ENCODE measurements around the gene DAAM2.
A peak's percentile ranks its signal among the peaks of the same experiment; 100 is the strongest.

The DAAM2 gene

DNA sequence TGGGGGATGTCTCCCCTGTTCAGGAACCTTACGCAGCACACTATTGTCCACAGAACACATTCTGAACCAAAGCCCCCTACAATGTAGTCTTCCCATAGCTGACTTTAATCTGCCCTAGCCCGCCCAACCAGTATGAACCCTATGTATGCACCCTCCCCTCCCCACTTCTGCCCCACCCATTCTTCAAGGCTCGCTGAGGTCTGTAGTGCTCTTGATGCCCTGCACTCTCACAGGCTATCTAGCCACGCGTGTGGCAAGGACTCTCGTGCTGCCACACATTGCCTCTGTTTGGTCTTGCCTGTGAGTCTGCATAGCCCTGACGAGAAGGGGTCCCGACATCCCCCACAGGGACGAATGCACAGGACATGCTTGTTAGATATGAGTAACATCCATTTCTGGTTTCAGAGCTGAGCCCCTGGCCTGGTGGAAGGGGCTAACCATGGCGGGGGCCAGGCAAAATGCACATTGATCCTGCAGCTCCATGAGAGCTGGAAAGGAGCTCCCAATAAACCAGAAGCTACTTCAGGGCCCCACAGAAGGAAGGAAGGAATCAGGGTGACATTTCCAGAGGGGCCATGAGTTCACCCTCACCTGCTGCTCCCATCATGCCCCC is 119.4 kb downstream of the DAAM2 start:
- DNase-seq: no peak

DNA sequence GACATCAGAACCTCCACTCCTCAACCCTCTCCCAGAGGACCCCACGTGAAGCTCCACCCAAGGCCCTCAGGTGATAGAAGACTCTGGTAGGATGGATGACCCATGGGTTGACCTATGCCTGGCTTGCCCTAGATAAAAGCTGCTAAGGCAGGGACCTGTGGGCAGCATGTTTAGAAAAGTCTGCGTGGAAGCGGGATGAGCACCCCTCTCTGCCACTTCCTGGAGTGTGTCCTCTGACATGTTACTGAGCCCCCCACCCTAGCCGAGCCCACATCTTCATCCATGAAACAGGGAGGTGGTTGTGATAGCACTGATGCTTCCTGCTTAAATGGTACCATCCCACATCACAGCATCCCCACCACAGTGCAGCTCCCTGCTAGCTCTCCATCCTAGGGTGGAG is 120.3 kb downstream of the DAAM2 start:
- DNase-seq: no peak

DNA sequence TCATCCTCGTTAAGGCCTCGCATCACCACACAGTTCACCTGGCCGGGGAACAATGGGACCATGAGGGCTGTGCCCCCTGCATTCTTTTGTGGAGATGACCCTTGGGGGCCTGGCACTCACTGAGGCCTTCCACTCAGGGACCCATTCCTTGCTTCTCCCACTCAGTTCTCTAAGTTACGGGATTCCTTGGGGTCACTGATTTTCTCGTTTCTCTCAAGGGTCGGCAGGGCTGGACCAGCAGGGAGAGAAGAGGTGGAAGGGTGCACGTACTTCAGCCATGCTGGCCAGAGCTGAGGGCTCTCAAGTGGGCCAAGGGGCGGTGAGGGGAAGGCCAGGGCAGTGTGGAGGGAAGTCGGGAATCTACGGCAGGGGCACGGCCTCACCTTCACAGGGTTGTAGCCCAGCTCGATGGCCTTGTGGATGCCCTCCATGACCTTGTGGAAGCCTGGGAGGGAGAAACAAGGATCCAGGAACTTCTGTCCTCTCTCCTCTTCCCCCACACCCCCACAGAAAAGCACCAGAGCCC is 121.3 kb downstream of the DAAM2 start:
- DNase-seq: no peak

DNA sequence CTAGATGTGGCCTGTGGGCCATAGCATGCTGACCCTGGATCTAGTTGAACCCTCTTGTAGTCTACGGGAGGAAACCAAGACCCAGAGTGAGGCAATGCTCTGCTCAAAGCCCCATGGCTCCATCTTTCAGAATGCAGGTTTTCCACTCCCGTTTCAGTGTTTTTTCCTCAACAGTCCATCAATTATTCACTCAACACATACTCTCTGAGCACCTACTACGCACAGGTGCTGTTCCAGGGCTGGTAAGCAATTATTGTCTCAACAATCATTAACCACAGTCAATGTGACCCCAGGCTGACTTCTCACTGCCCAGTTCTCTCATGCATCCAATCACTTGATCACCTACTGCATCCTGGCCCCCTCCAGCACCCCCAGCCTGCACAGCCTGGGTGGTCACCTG is 122.1 kb downstream of the DAAM2 start:
- no peak for DNase-seq

DNA sequence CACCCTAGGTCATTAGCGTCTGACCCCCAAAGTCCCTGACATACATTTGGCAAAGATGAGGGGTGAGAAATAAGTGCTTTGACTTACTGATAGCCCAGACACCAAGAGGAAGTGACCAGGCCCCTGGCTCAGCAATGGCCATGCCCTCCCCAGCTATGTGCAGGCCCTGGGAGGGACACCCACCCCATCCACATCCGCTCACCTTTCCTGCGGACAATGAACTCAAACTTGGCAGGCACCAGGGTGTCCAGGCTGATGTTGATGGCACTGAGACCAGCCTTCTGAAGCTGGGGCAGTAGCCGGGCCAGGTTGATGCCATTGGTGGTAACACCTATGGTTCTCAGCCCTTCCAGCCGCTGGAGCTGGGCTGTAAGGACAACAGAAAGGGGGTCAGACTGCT is 123.7 kb downstream of the DAAM2 start:
- DNase-seq: no peak

DNA sequence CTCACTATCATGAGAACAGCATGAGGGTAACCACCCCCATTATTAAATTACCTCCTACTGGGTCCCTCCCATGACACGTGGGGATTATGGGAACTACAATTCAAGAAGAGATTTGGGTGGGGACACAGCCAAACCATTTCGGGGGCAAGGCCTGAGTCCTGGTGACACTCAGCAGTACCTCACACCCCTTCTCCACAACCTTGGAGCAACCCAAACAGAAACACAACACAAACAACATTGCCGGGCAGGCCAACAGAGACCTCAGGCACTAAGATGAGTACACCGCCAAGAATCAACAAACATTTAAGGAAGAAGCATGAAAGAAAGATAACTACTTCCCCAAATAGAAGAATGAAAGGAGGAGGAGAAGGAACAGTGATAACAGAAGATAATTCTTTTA is 125.2 kb downstream of the DAAM2 start:
- no peak for DNase-seq

DNA sequence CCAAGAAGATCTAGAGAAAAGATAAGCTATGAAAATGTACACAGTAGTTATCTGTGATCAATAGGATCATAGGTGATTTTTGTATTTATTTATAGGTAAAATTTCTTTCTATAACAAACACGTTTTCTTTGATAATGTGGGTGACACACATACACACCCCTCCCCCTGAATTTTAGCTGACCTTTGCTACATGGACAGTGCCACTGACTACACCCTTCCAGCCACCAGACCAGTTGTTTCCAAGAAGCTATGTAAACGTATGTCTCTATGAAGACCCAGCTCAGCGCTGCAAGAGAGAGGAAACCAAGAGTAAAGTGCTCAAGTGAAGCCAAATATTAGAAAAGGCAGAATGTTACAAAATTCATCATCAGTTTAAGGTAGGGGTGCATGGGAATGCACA is 125.8 kb downstream of the DAAM2 start:
- no peak for DNase-seq

DNA sequence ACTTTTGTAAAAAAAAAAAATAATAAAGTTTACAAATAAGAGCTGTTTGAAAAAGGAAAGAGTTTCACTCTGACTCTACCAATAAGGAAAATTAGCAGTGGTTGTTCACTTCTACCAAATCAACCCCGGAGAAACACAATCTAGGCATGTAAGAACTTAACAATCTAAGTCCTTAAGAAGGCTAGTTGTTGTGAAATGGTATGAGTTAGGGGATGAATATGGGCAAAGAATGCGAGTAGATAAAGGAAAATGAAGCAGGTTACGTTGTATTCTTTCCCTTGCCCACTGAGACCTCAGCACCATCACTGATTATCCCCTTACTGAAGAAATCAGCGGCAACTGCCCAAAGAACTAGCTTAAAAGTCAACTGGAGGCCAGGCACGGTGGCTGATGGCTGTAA is 126.7 kb downstream of the DAAM2 start:
- DNase-seq: no peak

DNA sequence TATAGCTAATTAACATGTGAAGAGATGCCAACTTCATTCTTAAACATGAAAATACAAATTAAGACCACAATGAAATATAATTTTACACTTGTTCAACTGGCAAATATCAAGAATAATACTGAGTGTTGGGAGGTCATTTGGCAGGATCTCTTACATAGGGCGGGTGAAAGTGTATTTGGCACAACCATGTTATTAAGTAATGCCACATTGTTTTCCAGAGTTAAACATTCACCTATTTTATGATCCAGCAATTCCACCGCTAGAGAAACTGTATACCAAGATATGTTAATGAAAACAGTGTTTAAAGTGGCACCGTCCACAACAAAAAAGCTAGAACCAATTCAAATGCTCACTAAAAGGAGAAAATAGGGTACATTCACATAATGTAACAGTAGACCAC is 128.0 kb downstream of the DAAM2 start:
- DNase-seq: no peak

DNA sequence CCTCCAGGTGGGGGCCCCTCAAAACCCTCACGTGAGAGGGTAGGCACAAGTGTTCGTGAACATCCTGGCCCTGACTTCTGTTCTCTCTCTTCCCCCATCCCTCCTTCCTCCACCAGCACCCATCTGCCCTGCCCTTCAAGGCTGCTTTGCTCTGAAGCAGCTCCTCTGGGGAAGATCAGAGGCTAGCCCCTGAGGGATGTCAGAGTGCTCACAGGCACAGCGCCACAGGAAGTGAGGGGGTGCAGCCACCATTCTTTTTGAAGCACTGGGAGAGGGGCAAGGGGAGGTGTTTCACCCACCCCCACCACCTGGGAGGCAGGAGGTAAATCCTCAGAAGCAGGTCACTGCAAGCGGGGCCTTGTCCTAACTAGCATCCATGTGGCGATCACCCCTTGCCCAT is 130.6 kb downstream of the DAAM2 start:
- no peak for DNase-seq

DNA sequence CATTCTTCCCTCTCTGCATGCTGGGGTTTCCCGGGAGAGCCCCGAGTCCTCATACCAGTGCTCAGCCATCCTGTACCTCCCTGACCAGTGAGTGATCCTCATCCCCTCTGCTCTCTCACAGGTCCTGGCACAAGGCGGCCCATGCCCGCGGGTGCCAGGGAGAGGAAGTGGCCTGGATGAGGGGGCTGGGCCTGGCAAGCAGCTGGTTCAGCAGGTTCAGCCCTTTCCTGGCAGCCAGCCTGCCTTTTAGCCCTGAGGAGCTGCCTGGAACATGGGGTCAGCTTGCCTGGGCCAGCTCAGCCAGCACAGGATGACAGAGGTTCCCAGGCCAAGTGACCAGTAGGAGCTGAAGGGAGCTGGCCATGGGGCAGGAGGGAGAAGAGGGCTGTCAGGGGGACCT is 131.2 kb downstream of the DAAM2 start:
- no peak for DNase-seq

DNA sequence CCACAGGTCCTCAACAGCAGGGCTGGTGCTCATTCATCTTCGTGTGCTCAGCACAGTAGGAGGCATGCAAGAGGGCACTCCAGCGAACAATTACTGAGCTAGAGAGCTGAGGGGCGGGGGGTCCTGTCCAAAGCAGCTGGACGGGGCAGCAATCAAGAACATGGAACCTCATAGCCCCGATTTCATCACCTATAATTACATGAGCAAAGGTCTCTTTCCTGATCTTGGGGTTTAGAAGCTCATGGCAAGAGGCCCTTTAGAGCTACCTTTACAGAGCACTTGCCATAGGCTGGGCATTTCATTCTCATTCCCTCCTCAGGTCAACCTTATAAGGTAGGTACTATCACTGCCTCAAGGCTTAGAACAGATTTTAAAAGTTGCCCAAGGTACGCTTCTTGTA is 131.7 kb downstream of the DAAM2 start:
- DNase-seq: no peak

DNA sequence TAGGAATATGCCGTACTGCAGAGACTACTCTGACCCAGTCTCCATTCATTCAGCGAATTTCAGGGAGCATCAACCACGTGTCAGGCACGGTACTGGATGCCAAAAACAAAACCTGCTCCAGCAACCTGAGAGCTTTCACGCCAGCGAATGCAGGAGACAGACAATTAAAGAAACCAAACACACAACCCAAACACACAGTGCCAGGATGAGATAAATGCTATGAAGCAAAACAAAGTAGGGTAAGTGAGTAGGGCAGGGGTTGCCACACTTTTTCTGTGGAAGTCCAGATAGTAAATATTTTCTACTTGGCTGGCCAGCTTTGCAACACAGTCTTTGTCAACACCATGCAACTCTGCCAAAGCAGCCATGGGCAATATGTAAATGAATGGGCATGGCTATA is 132.1 kb downstream of the DAAM2 start:
- no peak for DNase-seq

DNA sequence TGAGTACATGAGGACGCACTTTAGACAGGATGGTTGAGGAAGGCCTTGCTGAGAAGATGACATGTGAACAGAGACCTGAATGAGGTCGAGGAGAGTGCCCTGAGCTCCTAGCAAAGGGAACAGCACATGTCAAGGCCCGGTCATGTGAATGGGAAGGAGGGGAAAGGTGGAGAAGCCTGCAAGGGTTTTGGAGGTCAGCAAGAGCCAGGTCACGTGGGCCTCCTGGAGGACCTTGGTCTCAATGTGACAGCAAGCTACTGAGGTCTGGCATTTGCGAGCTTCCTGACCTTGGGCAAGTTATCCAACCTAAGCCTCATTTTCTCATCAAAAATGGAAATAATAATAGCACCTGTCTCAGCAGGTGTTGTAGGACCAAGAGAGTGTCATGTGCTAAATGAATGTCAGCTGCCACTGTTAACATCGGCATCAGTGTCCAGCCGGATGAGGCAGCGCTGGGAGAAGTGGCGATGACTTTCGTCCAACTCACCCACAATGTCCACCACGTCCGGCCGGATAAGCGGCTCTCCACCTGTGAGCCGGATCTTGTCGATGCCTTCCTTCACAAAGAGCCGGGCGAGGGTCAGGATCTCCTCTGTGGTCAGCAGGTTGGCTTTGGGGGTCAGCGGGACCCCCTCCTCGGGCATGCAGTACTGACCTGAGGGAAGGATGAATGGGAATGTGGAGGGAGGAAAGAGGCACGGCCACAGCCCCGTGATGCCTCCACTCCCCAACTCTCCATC is 133.2 kb downstream of the DAAM2 start:
- DNase-seq: no peak

DNA sequence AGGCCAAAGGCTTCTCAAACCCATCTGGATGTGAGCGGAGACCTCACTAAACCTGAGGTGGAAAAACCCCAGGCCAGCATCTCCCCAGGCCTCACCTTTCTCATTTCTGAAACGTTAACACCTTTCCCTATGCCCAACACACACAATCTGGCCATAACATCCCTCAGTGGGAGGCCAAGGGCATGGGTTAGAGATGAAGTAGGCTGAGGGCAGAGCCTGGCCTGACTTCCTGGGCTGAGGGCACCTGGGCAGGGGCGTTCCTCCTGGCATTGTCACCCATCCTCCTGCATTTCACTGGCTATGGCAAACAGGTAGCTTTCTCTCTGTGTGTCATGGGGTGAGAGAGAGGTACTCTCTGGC is 133.7 kb downstream of the DAAM2 start:
- no peak for DNase-seq

DNA sequence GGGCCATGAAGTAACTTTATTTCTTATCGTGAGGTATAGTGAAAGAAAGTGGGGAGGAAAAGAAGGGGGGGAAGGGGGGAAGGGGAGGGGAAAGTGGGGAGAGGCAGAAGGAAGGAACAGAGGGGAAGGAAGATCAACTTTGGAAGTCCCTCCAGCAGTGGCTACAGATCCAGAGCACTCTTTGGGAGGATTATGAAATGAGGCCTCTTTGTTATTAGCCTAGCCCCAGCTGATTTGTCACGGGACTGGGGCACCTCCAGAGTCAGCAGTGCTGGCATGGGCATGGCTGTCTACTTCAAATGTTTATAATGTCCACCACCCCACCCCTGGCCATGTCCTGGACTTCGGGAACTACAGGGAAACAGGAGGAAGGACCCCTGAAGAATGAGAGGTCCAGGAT is 134.5 kb downstream of the DAAM2 start:
- no peak for DNase-seq

DNA sequence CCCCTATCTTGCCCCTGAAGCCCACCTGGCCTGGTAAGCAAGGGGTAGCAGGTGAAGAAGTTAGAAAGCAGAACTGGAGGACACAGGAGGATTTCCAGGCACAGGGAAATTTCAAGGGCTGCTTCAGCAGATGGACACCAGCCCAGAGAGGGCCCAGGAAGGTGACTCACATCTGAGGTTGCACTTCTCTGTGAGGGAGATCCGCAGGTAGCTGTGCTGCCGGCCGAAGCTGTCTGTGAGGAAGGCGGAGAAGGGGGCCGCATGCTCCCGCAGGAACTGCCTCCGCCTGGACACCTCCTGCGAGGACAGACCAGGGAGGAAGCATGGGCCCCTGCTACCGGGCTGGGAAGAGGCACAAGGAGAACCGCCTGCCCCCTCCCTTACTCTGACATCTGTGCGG is 135.0 kb downstream of the DAAM2 start:
- no peak for DNase-seq

DNA sequence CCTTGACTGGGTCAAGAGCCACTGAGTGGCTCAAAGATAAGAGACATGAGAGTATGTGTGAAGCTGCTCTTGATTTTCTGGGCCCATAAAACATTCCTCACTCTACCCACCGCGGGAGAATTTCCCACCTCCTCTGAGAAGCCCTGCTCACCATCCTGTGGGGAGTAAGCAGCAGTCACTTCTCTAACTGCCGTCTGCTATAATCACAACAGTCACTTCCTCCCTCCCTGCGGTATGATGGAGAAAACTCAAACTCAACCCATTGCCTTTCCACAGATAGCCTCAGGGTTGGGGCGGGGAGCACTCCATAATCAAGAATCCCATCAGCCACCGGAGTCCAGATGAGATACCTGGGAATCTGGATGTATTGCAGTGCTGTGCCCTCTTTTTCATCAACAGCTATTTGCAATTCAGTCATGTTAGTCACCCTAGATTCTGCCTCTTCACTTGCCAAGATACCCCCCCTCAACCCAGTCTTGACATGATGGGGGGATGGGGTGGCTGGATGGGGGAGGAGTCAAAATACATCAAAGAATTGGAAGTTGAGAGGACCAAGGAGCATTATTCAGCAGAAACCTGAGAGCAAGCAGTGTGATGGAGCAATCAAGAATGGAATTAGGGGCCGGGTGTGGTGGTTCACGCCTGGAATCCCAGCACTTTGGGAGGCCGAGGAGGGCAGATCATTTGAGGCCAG is 137.0 kb downstream of the DAAM2 start:
- DNase-seq: no peak

DNA sequence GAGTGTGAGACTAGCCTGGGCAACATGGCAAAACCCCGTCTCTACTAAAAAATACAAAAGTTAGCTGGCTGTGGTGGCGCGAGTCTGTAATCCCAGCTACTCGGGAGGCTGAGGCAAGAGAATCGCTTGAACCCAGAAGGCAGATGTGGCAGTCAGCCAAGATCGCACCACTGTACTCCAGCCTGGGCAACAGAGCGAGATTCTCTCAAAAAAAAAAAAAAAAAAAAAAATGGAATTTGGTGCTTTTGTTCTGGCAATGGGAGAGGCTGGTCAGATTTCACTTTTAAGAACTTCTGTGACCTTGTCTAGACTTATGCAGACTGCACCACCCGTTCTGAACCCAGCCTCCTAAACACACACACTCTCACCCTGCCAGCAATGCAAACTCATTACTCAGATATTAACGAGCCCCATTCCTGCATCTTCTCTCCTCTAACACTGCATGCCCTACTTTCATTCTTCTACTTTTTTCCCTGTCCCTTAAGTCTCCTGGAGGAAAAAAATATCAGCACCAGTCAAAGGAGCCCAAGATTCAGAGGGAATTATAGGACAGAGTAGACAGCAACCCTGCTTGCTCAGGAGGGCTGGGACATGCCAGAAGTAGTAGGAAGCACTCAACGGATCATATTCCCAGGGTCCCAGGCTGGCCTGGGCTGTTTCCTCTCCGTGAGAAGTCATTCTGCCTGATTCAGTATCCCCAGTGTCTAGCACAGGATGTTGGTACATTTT is 137.7 kb downstream of the DAAM2 start:
- DNase-seq: no peak

DNA sequence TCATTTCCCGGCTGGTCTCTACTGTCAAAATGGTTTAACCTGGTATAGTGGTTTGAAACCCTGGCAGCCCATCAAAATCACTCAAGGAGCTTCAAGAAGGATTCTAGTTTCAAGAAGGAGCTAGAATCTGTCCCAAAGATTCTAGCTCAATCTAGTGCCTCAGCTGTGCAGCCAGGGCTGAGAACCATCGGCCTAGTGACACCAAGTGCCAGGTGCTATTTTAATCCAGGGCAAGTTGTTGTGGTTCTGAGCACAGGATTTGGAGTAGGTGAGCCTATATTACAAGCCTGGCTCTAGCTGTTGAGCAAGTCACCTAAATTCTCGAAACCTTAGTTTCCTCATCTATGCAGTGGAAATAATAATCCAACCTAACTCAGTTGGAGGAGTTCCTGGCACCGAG is 138.4 kb downstream of the DAAM2 start:
- no peak for DNase-seq

DNA sequence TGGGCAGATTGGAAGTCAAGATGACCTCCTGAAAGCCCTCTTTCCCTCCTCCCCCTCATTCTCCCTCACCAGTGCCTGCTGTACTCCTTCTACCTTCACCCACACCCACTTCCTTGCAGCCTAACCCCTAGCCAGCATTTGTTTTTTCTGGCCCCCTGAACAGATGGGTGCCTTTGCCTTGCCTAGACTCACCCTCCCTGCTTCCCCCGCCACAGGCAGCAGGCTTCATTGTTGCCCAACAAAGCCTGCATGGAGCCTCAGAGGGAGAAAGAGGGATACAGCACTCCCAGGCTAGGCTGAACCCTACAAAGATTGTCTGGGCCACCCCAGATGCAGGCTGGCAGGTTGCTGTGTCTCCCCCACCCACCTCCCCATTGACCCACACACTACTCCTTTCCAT is 139.4 kb downstream of the DAAM2 start:
- no peak for DNase-seq

DNA sequence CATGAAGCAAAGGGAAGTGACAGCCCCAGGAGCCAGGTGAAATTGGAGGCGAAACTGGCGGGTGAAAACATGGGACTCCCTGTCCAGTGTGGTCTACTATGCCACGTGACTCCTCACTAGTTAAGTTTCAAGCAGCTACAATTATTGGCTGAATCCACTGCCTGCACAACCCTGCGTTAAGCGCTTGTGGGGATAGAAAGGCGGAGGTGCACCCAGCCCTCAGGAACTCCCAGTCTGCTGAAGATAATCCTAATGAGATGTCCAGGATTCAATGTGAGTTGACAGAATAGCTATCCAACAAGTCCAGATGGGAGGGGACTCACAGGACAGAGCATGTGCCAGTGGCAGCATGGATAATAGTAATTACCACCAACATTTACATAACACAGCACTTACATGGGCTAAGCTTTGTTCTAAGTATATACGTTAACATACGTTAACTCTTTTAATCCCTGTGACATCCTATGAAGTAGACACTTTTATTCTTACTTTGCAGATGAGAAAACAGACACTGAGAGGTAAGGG is 140.3 kb downstream of the DAAM2 start:
- DNase-seq: peak; percentile 11

DNA sequence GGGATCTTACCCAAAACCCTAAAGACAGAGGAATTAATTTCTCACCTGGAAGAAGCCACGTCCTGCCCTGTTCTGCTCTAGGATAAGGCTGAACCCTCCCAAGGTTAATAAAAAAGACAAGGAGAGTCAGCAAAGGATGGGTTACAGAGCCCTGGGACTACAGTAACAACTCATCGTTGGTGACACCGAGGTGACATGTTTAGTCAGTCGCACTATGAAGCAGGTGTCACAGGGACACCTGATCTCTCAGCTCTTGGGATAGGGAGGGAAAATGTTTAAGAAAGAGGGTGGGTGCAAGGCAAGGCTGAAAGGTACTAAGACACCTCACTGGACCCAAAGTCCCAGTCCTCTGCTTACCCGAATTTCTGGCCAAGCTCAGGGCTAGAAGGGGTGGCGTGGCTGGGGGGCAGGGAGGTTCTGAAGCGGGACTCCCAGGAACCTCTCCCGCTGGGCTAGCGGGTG is 141.5 kb downstream of the DAAM2 start:
- no peak for DNase-seq
